Measurements from ENCODE around the gene KIAA1671. TPM values are rescaled to one million over a fixed set of nuclear protein-coding genes. Genes with fewer than 3 reads are reported as not detected.

KIAA1671 gene
- total and polyA plus RNA-seq, 2 of the 4 experiments (the other 2 are of a cell fraction) = 0.02 TPM; not detected in 1

- H3K9ac ChIP-seq (ENCODE audit: low read depth, low read length) = no peak overlapping the region
- ChIA-PET POLR2A (ENCODE audit: unreplicated experiment) (no interaction called here), CTCF (no interaction called here)
- H3K18ac ChIP-seq (ENCODE audit: low read depth, low read length) = no peak overlapping the region
- intact Hi-C loops (cut with micrococcal nuclease) (no loop called here), dilution Hi-C loops (cut with HindIII; ENCODE audit: low sequenced_read_pairs, unreplicated experiment) (no loop called here), in situ Hi-C loops (cut with MboI; ENCODE audit: low sequenced_read_pairs) (no loop called here)
- no peak overlapping the region for H2BK20ac ChIP-seq (ENCODE audit: low read depth, low read length)
- BruUV-seq (replicated peaks) = no TSS peak
- WGBS, 2 experiments (ENCODE audit: extremely low coverage in 2 of 2, insufficient read length in 1 of 2) = no CpG with 5 or more reads among the region's 3 CpGs
- H3K14ac ChIP-seq (replicated peaks; ENCODE audit: low read depth, low read length) = no peak overlapping the region
- no peak overlapping the region for H3K56ac ChIP-seq (ENCODE audit: extremely low read depth, insufficient read depth, low read length)
- no peak for ATAC-seq (ENCODE audit: low read depth)
- no peak overlapping the region for H2BK15ac ChIP-seq (ENCODE audit: low read depth, low read length)
- H2AFZ ChIP-seq (replicated peaks; ENCODE audit: low read length, poor library complexity) = no peak overlapping the region
- DNase-seq = no peak
- no peaks in the 10 kb centered on the region for H3K4me1 ChIP-seq (ENCODE audit: control insufficient read depth, insufficient read depth, low read length)
- TF ChIP-seq SMC3 (IDR thresholded peaks at IDR 0.05; ENCODE audit: low read depth, low read length) = no peak
- H3K9me1 ChIP-seq (ENCODE audit: insufficient read depth, low read length) = no peaks in the 10 kb centered on the region
- H3K27ac ChIP-seq (ENCODE audit: insufficient read depth, low read length) = no peak overlapping the region
- H3K79me1 ChIP-seq (ENCODE audit: low read depth in 1 of 2, low read length in 2 of 2) = no peaks in the 10 kb centered on the region
- H3K4me3 ChIP-seq (ENCODE audit: insufficient read depth, low read depth, low read length) = no peak overlapping the region
- H3K23ac ChIP-seq (ENCODE audit: low read depth, low read length) = no peak overlapping the region
- H4K20me1 ChIP-seq (ENCODE audit: insufficient read depth, low read length) = no peaks in the 10 kb centered on the region
- H3K36me3 ChIP-seq (ENCODE audit: control insufficient read depth, insufficient read depth, low read length) = no peaks in the 10 kb centered on the region
- H4K5ac ChIP-seq (ENCODE audit: low read depth, low read length) = no peak overlapping the region
- no peak overlapping the region for H4K8ac ChIP-seq (ENCODE audit: low read depth in 2 of 2, low read length in 2 of 2)
- H4K91ac ChIP-seq (ENCODE audit: insufficient read depth, low read depth, low read length) = no peak overlapping the region
- no peak overlapping the region for H2BK5ac ChIP-seq (ENCODE audit: low read depth, low read length, poor library complexity, severe bottlenecking)
- no peak overlapping the region for H2AK5ac ChIP-seq (ENCODE audit: low read depth, low read length)
- no peak overlapping the region for H3K4ac ChIP-seq (ENCODE audit: low read depth, low read length)
- no peak overlapping the region for H3K4me2 ChIP-seq (ENCODE audit: low read depth, low read length)
- H2AK9ac ChIP-seq (replicated peaks; ENCODE audit: low read depth, low read length, poor library complexity) = no peak overlapping the region
- no peak overlapping the region for H2BK120ac ChIP-seq (ENCODE audit: low read depth, low read length)
- H3K9me3 ChIP-seq (ENCODE audit: control insufficient read depth, insufficient read depth, low read length) = no peaks in the 10 kb centered on the region
- no peaks in the 10 kb centered on the region for H3K27me3 ChIP-seq (ENCODE audit: control insufficient read depth, insufficient read depth, low read length)
Measured at GRCh38 chr22:24926428-24926725, 26.1 kb upstream of the KIAA1671 start.
